Ovary (tissue), 9 donors: Measurements from ENCODE around the gene PCNA. TPM values are rescaled to one million over a fixed set of nuclear protein-coding genes. Genes with fewer than 3 reads are reported as not detected.

ENCODE experiments used
- DNase-seq, 5 donors: peaks; one replicate each; pipeline ENCODE4 v3.0.0-alpha.2; 2019 to 2020
- H3K27ac ChIP-seq, 2 donors: fragments of 200-600 bp; one replicate each; pipeline versions ENCODE4 v1.5.1 to v1.8.0; 2019 to 2022
- H3K27me3 ChIP-seq: fragments of 200-600 bp; one replicate; pipeline ENCODE4 v1.8.0; 2022
- H3K36me3 ChIP-seq: fragments of 200-600 bp; sonication (generic); one replicate; pipeline ENCODE4 v1.5.1; 2019
- H3K4me1 ChIP-seq: one replicate; pipeline ENCODE4 v1.8.1; 2013; ENCODE audit warnings: mild to moderate bottlenecking, moderate library complexity; ENCODE audit not compliant: insufficient read depth
- H3K4me3 ChIP-seq: fragments of 200-600 bp; sonication (generic); one replicate; pipeline ENCODE4 v1.5.1; 2017
- H3K9me3 ChIP-seq, 2 donors: fragments of 200-600 bp in 1 of 2; sonication (generic) in 1 of 2; one replicate each; pipeline versions ENCODE4 v1.5.1 to v1.8.1; 2013 to 2019; ENCODE audit warnings: mild to moderate bottlenecking in 1 of 2, moderate library complexity in 1 of 2
- EP300 ChIP-seq: sonication (generic); formaldehyde crosslinking; IDR thresholded peaks from one replicate; pipeline ENCODE4 v1.6.1; 2017; ENCODE audit warnings: antibody characterized with exemption
- POLR2A ChIP-seq: fragments of 450-650 bp; IDR thresholded peaks from one replicate; pipeline ENCODE4 v1.6.1; 2017; ENCODE audit warnings: antibody characterized with exemption, mild to moderate bottlenecking, moderate library complexity
- WGBS, 3 donors: extraction: QIAGEN DNeasy Blood & Tissue Kit in 1 of 3; methylation state at CpG; one replicate each; pipeline versions ENCODE4 v1.1.5 to v1.1.7; 2013 to 2017; 5-methylcytosine and 5-hydroxymethylcytosine counted together
- intact Hi-C, 4 donors: fragments of 100-400 bp; cut with DNase I; formaldehyde crosslinking; loops; one replicate each; pipeline versions ENCODE4 v1.11.0 to v1.15.1; 2022 to 2023
- polyA plus RNA-seq, 2 donors: library from polyadenylated mRNA; stranded (reverse); fragments of 200-250 nt in 1 of 2; fragments of 350-450 nt in 1 of 2; fragmentation: Illumina TruSeq in 1 of 2; extraction: RNeasy Lipid Tissue Mini Kit (QIAGEN cat#74804) in 1 of 2; gene quantifications; one replicate each; pipeline ENCODE4 v1.2.3, GENCODE V29; 2013 to 2014
- total RNA-seq, 7 donors: library from RNA; depleted of rRNA in 2 of 7; stranded (reverse); fragments of >200 nt in 2 of 7; fragmentation: NEBNext Ultra II Directional in 3 of 7; extraction: Animal tissue kit (Norgen Biotek cat#: 25700) in 3 of 7; gene quantifications; one replicate each; pipeline versions ENCODE4 v1.1.0 to v1.2.4, GENCODE V29; 2016 to 2023
- TF ChIP-seq, protein P1 (sequence below), 3 donors: fragments of 450-650 bp in 2 of 3; fragments of 200-600 bp in 1 of 3; IDR thresholded peaks; one replicate each; pipeline versions ENCODE4 v1.5.1 to v1.8.0; 2016 to 2022; ENCODE audit warnings: antibody characterized with exemption in 3 of 3, mild to moderate bottlenecking in 1 of 3
- donor health status: DM: no; HTN: no; CAD: no; lungs with moderate emphysema.
- donor health status: DM: no; HTN: no; CAD: no.
- donor health status: Bipolar disorder and iron deficiency.
- donor health status: DM: yes; HTN: yes; CAD: no.
- donor health status: DM: no; HTN: no; CAD: no.
- donor health status: DM: yes; HTN: yes; CAD: no.

Gene PCNA
- total and polyA plus RNA-seq, 9 donors: 34.1 to 50.0 (median 42.1) TPM

DNA sequence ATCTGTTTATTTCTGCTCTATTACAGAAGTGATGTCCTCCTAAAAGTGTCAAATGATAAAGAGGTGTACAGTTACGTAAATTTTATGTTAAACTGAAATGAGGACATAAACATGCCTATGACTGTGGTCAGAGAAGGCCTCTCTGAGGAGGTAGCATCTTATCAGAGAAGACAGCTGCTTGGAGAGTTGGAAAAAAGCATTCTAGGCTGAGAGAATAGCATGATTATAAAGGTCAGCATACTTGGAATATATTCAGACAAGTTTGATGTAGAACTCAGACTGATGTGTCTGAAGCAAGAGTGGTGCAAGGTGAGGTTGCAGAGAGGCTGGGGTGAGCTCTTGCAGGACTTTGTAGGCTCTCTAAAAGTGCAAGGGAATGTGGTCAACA lies 3.1 kb upstream of the PCNA start:
- no peaks in the 10 kb centered on the region for H3K36me3 ChIP-seq
- no peak overlapping the region for H3K4me3 ChIP-seq
- 85 to 92% (median 90%) methylated on average over 1 of the region's 1 CpG for WGBS, 3 donors
- TF ChIP-seq EP300 (no peak), POLR2A (no peak)
- TF ChIP-seq, protein P1, sequence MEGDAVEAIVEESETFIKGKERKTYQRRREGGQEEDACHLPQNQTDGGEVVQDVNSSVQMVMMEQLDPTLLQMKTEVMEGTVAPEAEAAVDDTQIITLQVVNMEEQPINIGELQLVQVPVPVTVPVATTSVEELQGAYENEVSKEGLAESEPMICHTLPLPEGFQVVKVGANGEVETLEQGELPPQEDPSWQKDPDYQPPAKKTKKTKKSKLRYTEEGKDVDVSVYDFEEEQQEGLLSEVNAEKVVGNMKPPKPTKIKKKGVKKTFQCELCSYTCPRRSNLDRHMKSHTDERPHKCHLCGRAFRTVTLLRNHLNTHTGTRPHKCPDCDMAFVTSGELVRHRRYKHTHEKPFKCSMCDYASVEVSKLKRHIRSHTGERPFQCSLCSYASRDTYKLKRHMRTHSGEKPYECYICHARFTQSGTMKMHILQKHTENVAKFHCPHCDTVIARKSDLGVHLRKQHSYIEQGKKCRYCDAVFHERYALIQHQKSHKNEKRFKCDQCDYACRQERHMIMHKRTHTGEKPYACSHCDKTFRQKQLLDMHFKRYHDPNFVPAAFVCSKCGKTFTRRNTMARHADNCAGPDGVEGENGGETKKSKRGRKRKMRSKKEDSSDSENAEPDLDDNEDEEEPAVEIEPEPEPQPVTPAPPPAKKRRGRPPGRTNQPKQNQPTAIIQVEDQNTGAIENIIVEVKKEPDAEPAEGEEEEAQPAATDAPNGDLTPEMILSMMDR (IDR thresholded peaks at IDR 0.05): no peak
- intact Hi-C loops: no loop called here
- no peaks in the 10 kb centered on the region for H3K27me3 ChIP-seq
- H3K9me3 ChIP-seq: no peaks in the 10 kb centered on the region
- H3K27ac ChIP-seq: no peak overlapping the region
- DNase-seq: no peak
- peaks cover 8% of the 10 kb centered on the region for H3K4me1 ChIP-seq

DNA sequence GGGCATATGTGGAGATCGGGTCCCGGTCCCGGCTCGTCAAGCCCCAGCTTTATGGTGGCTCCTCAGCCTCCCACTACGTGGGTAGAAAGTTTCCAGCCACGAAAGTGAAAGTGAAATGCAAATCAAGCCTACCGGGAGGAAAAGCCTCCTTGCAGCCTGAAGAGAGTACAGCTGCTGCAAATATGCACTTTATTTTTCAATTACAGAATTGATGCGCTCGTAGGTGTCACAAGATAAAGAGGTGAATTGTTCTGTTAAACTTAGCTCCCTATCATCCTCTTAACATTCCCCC lies 373 bp upstream of the PCNA start:
- no peaks in the 10 kb centered on the region for H3K36me3 ChIP-seq
- no peaks in the 10 kb centered on the region for H3K27me3 ChIP-seq
- no peak for DNase-seq
- 0 to 1% (median 0%) methylated on average over 9 of the region's 9 CpGs for WGBS, 3 donors
- intact Hi-C loops: no loop called here
- peak overlapping the region; percentile 58 for H3K4me3 ChIP-seq
- no peaks in the 10 kb centered on the region for H3K9me3 ChIP-seq
- TF ChIP-seq, protein P1 (IDR thresholded peaks at IDR 0.05): no peak
- no peak for TF ChIP-seq POLR2A
- TF ChIP-seq EP300: no peak
- H3K27ac ChIP-seq: peak overlapping the region in 1 of 2 donors; percentile 83
- peaks cover 6% of the 10 kb centered on the region for H3K4me1 ChIP-seq

DNA sequence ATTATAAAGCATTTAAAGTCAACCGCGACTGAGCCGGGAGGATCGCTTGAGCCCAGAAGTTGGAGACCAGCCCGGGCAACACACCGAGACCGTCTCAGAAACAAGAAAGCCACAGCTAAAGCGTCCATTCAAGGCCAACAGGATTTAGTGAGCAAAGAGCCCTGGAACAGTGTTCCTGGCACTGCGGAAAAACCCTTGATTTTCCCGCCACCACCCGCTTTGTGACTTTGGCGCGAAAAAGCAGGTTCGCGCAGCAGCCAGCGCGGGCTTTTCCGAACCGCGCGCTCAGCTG lies 669 bp downstream of the PCNA start:
- no peaks in the 10 kb centered on the region for H3K36me3 ChIP-seq
- H3K27me3 ChIP-seq: no peaks in the 10 kb centered on the region
- peak overlapping the region in 1 of 2 donors; percentile 83 for H3K27ac ChIP-seq
- intact Hi-C loops: no loop called here
- TF ChIP-seq POLR2A: no peak
- TF ChIP-seq, protein P1 (IDR thresholded peaks at IDR 0.05): no peak
- TF ChIP-seq EP300: no peak
- peak overlapping the region; percentile 58 for H3K4me3 ChIP-seq
- peaks cover 6% of the 10 kb centered on the region for H3K4me1 ChIP-seq
- WGBS, 3 donors: 0 to 1% (median 1%) methylated on average over 21 of the region's 21 CpGs
- DNase-seq: no peak
- H3K9me3 ChIP-seq: no peaks in the 10 kb centered on the region

DNA sequence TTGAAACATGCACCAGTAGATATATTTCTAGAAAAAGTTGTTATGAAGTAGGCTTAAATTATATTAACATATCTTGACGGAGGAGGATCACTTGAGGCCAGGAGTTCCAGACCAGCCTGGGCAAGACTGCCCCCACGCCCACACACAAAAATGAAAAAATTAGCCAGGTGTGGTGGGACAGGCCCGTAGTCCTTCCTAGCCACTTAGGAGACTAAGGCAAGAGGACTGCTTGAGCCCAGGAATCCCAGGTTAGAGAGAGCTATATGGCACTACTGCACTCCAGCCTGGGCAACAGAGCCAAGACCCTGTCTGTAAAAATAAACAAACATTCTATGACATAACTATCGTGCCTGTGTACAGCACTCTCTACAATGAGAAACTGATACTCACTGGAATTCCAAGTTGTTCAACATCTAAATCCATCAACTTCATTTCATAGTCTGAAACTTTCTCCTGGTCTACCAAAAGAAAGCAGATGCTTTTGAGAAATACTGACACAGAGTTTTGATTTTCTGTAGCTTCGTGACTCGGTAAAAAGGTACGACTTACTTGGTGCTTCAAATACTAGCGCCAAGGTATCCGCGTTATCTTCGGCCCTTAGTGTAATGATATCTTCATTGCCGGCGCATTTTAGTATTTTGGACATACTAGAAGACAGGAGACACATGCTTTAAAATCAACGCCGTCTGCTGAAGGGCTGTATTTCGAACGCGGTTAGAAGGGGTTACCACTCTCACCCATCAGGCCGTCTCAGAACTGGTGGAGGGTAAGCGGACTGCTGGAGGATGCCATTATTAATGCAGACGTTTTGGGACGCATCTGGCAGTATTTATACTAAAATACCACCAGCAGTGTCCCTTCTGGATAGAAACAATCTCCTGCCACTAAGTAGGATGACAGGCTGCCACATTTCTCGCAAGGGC lies 1.3 kb downstream of the PCNA start:
- H3K4me1 ChIP-seq: peaks cover 6% of the 10 kb centered on the region
- WGBS, 3 donors: 5 to 7% (median 6%) methylated on average over 23 of the region's 23 CpGs
- intact Hi-C loops: no loop called here
- no peak overlapping the region for H3K27ac ChIP-seq
- no peaks in the 10 kb centered on the region for H3K36me3 ChIP-seq
- DNase-seq: no peak
- H3K4me3 ChIP-seq: peak overlapping the region; percentile 58
- no peaks in the 10 kb centered on the region for H3K27me3 ChIP-seq
- no peaks in the 10 kb centered on the region for H3K9me3 ChIP-seq
- TF ChIP-seq POLR2A: no peak
- TF ChIP-seq, protein P1 (IDR thresholded peaks at IDR 0.05): no peak
- no peak for TF ChIP-seq EP300
